Prostate gland (tissue), 2 donors: ENCODE results near the gene ZNF212.

Experiments used
- POLR2A ChIP-seq: fragments of 450-650 bp; IDR thresholded peaks from one replicate; pipeline ENCODE4 v1.6.1; 2016; ENCODE audit warnings: antibody characterized with exemption, mild to moderate bottlenecking
- POLR2AphosphoS5 ChIP-seq: sonication (generic); formaldehyde crosslinking; IDR thresholded peaks from one replicate; pipeline ENCODE4 v1.6.1; 2017; ENCODE audit warnings: antibody characterized with exemption
- TF ChIP-seq, protein P1 (sequence below), 4 experiments: fragments of 200-600 bp in 2 of 4; fragments of 450-650 bp in 2 of 4; sonication (generic) in 2 of 4; IDR thresholded peaks; 1 replicate in 3 of 4; 2 replicates in 1 of 4; pipeline ENCODE4 v1.5.1; 2016 to 2019; ENCODE audit warnings: antibody characterized with exemption in 4 of 4, mild to moderate bottlenecking in 2 of 4, moderate library complexity in 2 of 4

DNA sequence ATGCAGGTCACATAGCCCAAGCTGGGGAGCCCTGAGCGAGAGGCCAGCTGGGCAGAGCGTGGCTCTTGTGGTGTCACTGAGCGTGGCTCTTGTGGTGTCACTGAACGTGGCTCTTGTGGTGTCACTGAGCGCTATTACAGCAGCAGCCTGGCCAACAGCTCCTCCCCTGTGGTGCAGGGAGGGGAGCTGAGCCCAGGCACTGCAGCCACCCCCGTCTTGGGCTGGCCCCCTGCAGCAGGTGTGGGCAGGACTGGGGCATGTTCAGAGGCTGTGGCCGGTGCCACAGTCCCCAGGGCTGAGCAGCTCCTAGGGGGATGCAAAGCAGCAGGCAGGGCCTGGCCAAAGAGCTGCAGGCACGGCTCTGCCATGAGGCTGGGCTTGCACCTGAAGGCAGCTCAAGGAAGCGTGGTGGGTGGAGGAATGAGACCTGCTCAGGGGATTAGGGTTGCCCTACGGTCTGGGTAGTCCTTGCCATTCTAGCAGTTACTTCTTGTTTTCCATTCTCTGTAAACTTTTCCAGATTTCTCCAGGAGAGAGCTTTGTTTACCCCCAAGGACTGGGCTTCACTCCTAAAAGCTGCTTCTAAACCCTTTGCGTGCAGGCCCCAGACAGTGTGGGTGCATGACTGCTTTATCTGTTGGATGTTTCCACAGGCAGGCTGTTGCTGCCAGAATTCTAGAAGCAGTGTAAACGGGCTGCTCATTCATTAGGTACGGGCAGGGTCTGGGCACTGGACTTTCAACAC is 51.8 kb downstream of the ZNF212 start:
- TF ChIP-seq, protein P1, sequence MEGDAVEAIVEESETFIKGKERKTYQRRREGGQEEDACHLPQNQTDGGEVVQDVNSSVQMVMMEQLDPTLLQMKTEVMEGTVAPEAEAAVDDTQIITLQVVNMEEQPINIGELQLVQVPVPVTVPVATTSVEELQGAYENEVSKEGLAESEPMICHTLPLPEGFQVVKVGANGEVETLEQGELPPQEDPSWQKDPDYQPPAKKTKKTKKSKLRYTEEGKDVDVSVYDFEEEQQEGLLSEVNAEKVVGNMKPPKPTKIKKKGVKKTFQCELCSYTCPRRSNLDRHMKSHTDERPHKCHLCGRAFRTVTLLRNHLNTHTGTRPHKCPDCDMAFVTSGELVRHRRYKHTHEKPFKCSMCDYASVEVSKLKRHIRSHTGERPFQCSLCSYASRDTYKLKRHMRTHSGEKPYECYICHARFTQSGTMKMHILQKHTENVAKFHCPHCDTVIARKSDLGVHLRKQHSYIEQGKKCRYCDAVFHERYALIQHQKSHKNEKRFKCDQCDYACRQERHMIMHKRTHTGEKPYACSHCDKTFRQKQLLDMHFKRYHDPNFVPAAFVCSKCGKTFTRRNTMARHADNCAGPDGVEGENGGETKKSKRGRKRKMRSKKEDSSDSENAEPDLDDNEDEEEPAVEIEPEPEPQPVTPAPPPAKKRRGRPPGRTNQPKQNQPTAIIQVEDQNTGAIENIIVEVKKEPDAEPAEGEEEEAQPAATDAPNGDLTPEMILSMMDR (IDR thresholded peaks at IDR 0.05) = no peak
- no peak for TF ChIP-seq POLR2A
- TF ChIP-seq POLR2AphosphoS5 = no peak
